Uterus (tissue), 4 donors: ENCODE measurements around the gene MYO19. TPM values are rescaled to one million over a fixed set of nuclear protein-coding genes. Genes with fewer than 3 reads are reported as not detected.

ENCODE experiments used
- DNase-seq, 2 donors: peaks; one replicate each; pipeline ENCODE4 v3.0.0-alpha.2; 2019 to 2020
- H3K27ac ChIP-seq, 2 donors: fragments of 200-600 bp; sonication (generic); 1 replicate in 1 of 2; 2 replicates in 1 of 2; pipeline ENCODE4 v1.5.1; 2016 to 2018
- H3K27me3 ChIP-seq, 2 donors: fragments of 200-600 bp; sonication (generic); one replicate each; pipeline ENCODE4 v1.5.1; 2018 to 2019; ENCODE audit warnings: control low read depth in 1 of 2
- H3K36me3 ChIP-seq, 2 donors: fragments of 200-600 bp; sonication (generic); one replicate each; pipeline ENCODE4 v1.5.1; 2019; ENCODE audit warnings: control low read depth in 1 of 2
- H3K4me1 ChIP-seq, 2 donors: fragments of 200-600 bp; sonication (generic); one replicate each; pipeline ENCODE4 v1.5.1; 2018 to 2019; ENCODE audit warnings: control low read depth in 1 of 2
- H3K4me3 ChIP-seq, 2 donors: fragments of 200-600 bp; sonication (generic); 1 replicate in 1 of 2; 2 replicates in 1 of 2; pipeline ENCODE4 v1.5.1; 2018 to 2019; ENCODE audit warnings: mild to moderate bottlenecking in 1 of 2
- H3K9me3 ChIP-seq, 2 donors: fragments of 200-600 bp; sonication (generic); one replicate each; pipeline ENCODE4 v1.5.1; 2019; ENCODE audit warnings: control low read depth in 1 of 2
- CTCF ChIP-seq, 4 experiments: fragments of 200-600 bp in 2 of 4; fragments of 450-650 bp in 2 of 4; sonication (generic) in 2 of 4; IDR thresholded peaks; one replicate each; pipeline ENCODE4 v1.5.1; 2016 to 2019; ENCODE audit warnings: antibody characterized with exemption in 4 of 4, mild to moderate bottlenecking in 2 of 4, moderate library complexity in 1 of 4
- POLR2A ChIP-seq, 2 donors: fragments of 450-650 bp; IDR thresholded peaks; one replicate each; pipeline ENCODE4 v1.6.1; 2016; ENCODE audit warnings: antibody characterized with exemption in 2 of 2, mild to moderate bottlenecking in 1 of 2, moderate library complexity in 1 of 2
- intact Hi-C: fragments of 100-400 bp; cut with DNase I; formaldehyde crosslinking; loops from one replicate; pipeline ENCODE4 v1.15.1; 2023; ENCODE audit warnings: low total_unique reads
- total RNA-seq, 4 donors: library from RNA; depleted of rRNA in 3 of 4; stranded (reverse); fragments of >200 nt in 3 of 4; gene quantifications; one replicate each; pipeline versions ENCODE4 v1.1.0 to v1.2.4, GENCODE V29; 2014 to 2023
- donor health status: DM: yes; HTN: yes; CAD: no.

MYO19 gene
- total RNA-seq, 4 donors from 2014 or later, result 7.9 to 69.7 (median 48.5) TPM

- TF ChIP-seq POLR2A (IDR thresholded peaks at IDR 0.05) (no peak), CTCF (IDR thresholded peaks at IDR 0.05) (no peak)
- no peaks in the 10 kb centered on the region for H3K9me3 ChIP-seq
- H3K36me3 ChIP-seq, result no peaks in the 10 kb centered on the region
Measured at GRCh38 chr17:36566081-36566480, 31.4 kb upstream of the MYO19 start.

GRCh38 chr17:36553459-36553858 is 18.8 kb upstream of the MYO19 start:
- TF ChIP-seq CTCF (IDR thresholded peaks at IDR 0.05), result no peak
- TF ChIP-seq POLR2A (IDR thresholded peaks at IDR 0.05), result no peak
- H3K27ac ChIP-seq, result no peak overlapping the region
- intact Hi-C loops, result no loop called here
- no peaks in the 10 kb centered on the region for H3K36me3 ChIP-seq
- H3K4me1 ChIP-seq, result no peaks in the 10 kb centered on the region
- H3K27me3 ChIP-seq, result no peaks in the 10 kb centered on the region
- no peak overlapping the region for H3K4me3 ChIP-seq
- no peak for DNase-seq
- no peaks in the 10 kb centered on the region for H3K9me3 ChIP-seq

More at GRCh38 chr17:36566081-36566480, 31.4 kb upstream of the MYO19 start:
- Histone ChIP-seq H3K4me1 (no peaks in the 10 kb centered on the region), H3K27me3 (no peaks in the 10 kb centered on the region), H3K4me3 (no peak overlapping the region), H3K27ac (no peak overlapping the region)
- intact Hi-C loops, result no loop called here
- no peak for DNase-seq

- no peak for TF ChIP-seq CTCF (IDR thresholded peaks at IDR 0.05)
- TF ChIP-seq POLR2A (IDR thresholded peaks at IDR 0.05), result no peak
- H3K27ac ChIP-seq, result no peak overlapping the region
- intact Hi-C loops, result no loop called here
- no peak for DNase-seq
- no peaks in the 10 kb centered on the region for H3K36me3 ChIP-seq
- no peaks in the 10 kb centered on the region for H3K27me3 ChIP-seq
- no peaks in the 10 kb centered on the region for H3K9me3 ChIP-seq
- H3K4me1 ChIP-seq, result peaks cover 6 to 11% of the 10 kb centered on the region in 2 donors
- no peak overlapping the region for H3K4me3 ChIP-seq
Measured at GRCh38 chr17:36550491-36551417, 16.1 kb upstream of the MYO19 start.

GRCh38 chr17:36547776-36548175 is 13.1 kb upstream of the MYO19 start:
- H3K4me3 ChIP-seq, result no peak overlapping the region
- H3K27me3 ChIP-seq, result no peaks in the 10 kb centered on the region
- intact Hi-C loops, result loop anchor here (5.0 kb wide), 1 partner anchor 50 kb away; no protein-coding TSS in a partner anchor
- no peaks in the 10 kb centered on the region for H3K36me3 ChIP-seq
- TF ChIP-seq CTCF (IDR thresholded peaks at IDR 0.05), result no peak
- TF ChIP-seq POLR2A (IDR thresholded peaks at IDR 0.05), result no peak
- H3K4me1 ChIP-seq, result peaks cover 6 to 11% of the 10 kb centered on the region in 2 donors
- no peak overlapping the region for H3K27ac ChIP-seq
- H3K9me3 ChIP-seq, result no peaks in the 10 kb centered on the region
- no peak for DNase-seq

- peaks cover 6 to 11% of the 10 kb centered on the region in 2 donors for H3K4me1 ChIP-seq
- peak overlapping the region; percentile 98 to 100 for H3K27ac ChIP-seq
- intact Hi-C loops, result loop anchor here (5.0 kb wide), 1 partner anchor 51 kb away; no protein-coding TSS in a partner anchor
Measured at GRCh38 chr17:36546418-36547093, 11.9 kb upstream of the MYO19 start.

More at GRCh38 chr17:36546418-36547093, 11.9 kb upstream of the MYO19 start:
- H3K4me3 ChIP-seq, result peak overlapping the region; percentile 90 to 99
- no peaks in the 10 kb centered on the region for H3K36me3 ChIP-seq
- no peaks in the 10 kb centered on the region for H3K9me3 ChIP-seq
- DNase-seq, result no peak
- no peak for TF ChIP-seq POLR2A (IDR thresholded peaks at IDR 0.05)
- no peak for TF ChIP-seq CTCF (IDR thresholded peaks at IDR 0.05)
- H3K27me3 ChIP-seq, result no peaks in the 10 kb centered on the region
